GM18517 (cell line): Measurements from ENCODE around the gene LMO4.

Experiments
- ATAC-seq: cut with Tn5 transposase; IDR thresholded peaks from one replicate; pipeline ENCODE4 v1.9.1; 2021; ENCODE audit warnings: mild to moderate bottlenecking, moderate library complexity; ENCODE audit not compliant: unreplicated experiment

LMO4 gene

GRCh38 chr1:87356591-87356990 lies 27.9 kb downstream of the LMO4 start:
- no peak for ATAC-seq

GRCh38 chr1:87358219-87358618 lies 29.5 kb downstream of the LMO4 start:
- ATAC-seq = no peak

DNA sequence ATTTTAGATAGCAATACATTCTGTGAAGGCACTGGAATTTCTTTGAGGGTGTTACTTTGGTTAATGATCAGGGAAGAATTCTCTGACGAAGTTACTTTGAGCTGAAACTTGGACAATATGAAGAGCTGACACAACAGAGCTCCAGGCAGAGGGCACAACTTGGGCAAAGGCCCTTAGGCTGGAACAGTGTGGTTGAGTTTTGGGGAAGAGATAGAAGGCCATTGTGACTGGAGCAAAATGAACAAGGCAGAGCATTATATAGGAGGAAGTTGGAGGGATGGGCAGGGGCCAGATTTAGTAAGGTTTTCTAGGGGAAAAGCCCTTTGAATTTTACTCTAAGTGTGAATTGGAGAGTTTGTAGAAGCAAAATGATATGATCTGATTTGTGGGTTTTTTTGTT lies 30.9 kb downstream of the LMO4 start:
- no peak for ATAC-seq

DNA sequence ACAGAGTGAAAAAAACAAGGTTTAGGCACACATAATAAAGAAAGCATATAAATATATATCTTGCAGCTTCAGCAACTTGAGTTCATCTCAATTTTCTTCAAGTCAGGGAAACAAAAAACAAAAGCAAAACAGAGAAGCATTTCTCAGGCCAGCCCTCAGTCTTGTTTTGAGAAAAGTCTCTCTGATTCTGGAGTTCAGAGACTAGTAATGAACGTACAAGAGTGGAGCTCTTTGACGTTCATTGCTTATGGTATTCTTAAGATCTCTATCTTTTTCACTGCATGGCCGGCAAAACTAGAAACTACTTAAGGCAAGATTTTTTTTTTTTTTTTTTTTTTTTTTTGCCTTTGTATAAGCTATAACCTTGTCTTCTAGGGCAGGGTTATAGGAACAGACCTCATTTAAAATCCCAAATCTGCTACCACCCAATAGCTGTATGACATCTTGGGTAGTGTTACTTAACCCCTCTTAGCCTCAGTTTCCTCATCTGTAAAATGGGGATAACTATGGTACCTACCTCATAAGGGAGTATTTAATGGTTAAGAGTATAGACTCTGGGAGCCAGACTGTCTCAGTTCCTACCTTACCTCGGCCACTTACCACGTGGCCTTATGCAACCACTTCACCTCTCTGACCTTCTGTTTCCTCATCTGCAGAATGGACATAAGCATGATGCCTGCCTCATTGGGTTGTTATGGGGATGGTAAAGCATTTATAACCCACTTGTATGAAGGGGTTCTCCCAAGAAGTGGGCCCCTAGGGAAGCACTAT lies 33.6 kb downstream of the LMO4 start:
- ATAC-seq = no peak

DNA sequence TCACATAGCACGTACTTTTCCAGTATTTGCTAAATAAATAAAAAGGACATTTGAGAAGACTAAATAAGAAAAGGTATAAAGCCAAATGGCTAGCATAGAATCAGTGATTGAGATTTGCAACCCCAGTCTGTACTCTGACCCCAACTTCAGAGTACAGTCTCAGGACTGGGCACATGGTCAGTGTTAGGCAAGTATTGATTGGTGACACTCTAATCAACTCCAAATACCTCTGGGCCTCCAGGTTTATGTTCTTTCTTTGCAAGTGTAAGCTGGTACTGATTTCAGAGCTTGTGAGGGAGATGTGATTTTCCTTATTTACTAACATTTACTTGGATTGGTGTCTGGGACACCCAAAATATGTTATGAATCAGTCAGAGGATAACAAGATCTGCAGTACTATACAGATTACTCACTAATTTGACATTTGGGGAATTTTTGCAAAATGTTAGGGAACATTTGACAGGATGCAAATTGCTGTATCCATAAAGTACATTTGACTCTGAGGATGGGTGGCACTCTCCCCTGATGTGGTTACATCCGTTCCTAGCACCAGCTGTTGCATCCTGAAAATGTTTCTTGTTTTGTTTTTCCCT lies 34.2 kb downstream of the LMO4 start:
- ATAC-seq = no peak

DNA sequence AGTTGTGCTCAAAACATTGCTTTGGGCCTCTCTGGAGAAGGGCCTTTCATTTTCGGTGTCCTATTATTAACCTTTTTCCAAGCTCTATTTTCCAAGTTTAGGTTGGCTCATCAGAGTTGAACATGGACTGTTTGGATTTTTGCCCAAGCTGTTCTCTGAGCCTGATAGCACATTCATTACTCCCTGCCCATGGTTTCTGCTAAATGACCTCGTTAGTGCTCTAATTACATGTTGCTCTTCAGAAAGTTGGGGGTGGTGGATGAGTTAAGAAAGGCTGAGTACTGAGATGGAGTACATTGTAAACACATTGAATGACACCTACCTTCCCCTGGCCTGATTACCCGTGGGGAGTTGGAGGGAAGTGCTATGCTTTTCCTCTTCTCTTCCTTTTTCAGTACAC lies 38.9 kb downstream of the LMO4 start:
- no peak for ATAC-seq

GRCh38 chr1:87368907-87369306 lies 40.2 kb downstream of the LMO4 start:
- ATAC-seq = no peak

DNA sequence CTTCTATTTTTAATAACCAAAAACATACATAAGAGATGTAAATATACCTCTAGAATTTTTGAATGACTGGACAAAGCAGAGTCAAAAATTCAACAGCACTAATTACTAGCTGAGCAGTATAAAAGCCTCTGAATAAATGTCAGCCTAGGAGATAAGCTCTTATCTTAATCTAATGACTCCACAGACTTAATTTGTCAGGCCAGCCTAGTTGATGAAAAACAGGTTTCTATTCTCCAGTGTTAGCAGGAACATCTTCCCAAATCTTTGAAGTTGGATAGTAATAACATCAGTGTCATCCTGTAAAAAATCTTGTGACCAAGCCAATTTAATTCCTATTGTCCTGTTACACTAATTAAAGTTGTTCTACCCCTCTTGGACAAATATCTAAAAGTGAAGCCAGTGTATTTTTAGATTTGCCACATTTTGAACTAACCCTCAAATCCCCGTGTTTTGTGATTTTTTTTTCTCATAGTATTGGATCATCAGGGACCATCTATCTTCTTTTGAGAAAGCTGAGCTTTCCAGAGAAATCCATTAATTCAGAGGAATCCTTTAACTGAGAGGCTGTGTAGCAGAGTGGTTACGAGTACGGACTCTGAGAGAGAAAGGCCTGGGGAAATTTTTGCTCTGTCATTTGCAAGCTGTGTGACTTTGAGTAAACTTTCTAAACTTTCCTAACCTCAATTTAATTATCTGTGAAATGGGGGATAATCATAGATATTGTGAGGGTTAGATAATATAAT lies 41.2 kb downstream of the LMO4 start:
- ATAC-seq = no peak

DNA sequence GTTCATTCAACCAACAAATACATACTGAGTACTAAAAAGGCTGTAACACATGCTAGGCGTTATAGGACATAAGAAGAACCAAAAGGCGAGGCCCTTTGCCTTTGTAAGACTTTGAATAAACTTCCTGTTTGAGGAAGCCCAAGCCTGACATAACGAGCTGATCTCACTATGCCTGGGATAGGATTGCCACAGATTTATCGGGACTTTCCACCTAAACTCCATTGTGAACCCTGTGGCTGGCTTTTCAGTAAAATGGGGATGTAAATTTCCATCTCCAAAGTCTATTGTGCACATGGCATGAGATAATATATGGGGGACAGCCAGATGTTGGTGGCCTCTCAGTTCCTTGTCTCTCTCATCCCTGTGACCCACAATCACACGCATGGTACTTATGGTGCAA lies 41.9 kb downstream of the LMO4 start:
- no peak for ATAC-seq

GRCh38 chr1:87379306-87379705 lies 50.6 kb downstream of the LMO4 start:
- no peak for ATAC-seq

DNA sequence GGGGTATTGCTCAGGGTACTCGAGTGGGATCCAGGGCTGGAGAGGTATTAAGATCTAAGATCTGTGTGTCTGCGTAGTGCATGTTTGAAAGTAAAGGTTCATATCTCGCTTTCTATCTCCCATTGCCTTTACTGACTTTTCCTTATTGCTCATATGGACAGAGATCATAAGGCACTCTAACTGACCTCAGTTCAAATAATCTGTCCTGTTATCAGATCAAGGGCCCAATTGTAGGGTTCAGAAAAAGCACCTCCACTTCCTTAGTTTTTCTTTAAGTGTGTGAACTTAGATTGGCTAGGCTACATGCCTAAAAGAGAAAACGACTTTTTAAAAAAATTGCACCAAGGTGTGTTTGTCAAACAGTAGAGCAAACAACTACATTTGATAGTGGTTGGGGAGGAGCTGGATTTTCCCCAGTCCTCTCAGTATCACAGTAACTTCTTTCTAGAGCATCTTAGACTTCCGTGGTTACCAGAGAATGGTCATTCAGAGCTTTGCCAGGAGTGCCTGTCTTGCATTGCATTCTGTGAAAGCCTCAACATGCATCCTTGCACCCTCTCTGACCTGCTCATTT lies 57.6 kb downstream of the LMO4 start:
- no peak for ATAC-seq

DNA sequence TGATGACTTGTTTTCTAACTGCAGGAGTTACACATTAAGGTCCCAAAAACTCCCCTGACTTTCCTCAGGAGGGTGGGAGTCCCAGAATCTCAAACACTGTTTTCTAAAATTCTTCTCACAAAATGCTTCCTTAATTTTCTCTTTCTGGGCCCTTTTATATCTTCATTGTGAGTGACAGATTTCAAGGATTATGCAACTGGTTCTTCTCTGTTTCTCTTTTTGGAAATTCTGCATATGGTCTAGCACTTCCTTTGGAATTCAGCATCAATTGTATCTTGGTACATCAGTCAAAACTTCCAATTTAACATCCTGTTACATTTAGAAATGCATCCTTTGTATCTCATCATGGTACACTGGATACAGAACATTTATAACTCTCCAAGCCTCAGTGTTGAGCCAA lies 59.7 kb downstream of the LMO4 start:
- ATAC-seq = no peak

GRCh38 chr1:87389011-87389410 lies 60.3 kb downstream of the LMO4 start:
- no peak for ATAC-seq

DNA sequence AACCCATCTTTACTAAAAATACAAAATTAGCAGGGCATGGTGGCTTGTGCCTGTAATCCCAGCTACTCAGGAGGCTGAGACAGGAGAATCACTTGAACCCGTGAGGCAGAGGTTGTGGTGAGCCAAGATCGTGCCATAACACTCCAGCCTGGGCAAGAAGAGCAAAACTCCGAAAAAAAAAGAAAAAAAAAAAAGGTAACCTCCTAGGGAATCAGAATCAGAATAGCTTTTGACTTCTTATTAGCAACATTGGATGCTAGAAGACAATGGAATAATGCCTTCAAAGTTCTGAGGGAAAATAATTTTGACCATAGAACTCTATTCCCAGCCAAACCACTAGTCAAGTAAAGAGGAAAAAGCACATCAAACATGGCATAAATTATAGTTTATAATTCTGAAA lies 60.9 kb downstream of the LMO4 start:
- no peak for ATAC-seq

- ATAC-seq = no peak
These were observed 63.8 kb downstream of the LMO4 start for GRCh38 chr1:87392248-87393192.

- ATAC-seq = no peak
These were observed 64.9 kb downstream of the LMO4 start for GRCh38 chr1:87393445-87394085.

DNA sequence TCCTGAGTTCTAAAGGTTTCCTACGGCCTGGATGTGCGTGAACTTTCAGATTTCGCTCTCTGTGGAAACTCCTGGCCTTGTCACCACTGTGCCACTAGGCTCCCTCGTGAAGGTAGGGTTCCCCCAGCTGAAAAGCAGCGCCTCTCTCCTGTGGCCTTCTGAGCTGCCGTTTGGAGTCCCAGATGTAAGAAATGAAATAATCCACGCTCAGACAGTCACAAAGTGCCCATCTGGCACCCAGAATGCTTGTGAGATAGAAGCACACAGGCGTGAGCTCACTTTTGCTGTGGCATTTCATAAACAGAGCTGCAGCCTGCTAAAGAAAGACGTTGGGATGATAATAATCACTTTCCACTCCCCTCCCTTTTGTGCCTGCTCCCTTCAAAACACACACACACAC lies 65.8 kb downstream of the LMO4 start:
- no peak for ATAC-seq

GRCh38 chr1:87394982-87395381 lies 66.3 kb downstream of the LMO4 start:
- no peak for ATAC-seq
